OCI-LY1 (cell line): ENCODE data around the gene FAIM.

Source experiments
- H2AFZ ChIP-seq: fragments of 200-600 bp; sonication (generic), shearing (Covaris generic); 2 replicates; pipeline ENCODE4 v1.6.0; 2014; ENCODE audit warnings: antibody characterized with exemption, mild to moderate bottlenecking, low read length
- H3F3A ChIP-seq: fragments of 200-600 bp; sonication (generic), shearing (Covaris generic); 2 replicates; pipeline ENCODE4 v1.6.0; 2014; ENCODE audit warnings: mild to moderate bottlenecking, antibody characterized with exemption, low read length, moderate library complexity; ENCODE audit not compliant: insufficient read depth
- H3K27ac ChIP-seq: fragments of 200-600 bp; sonication (generic); 2 replicates; pipeline ENCODE4 v1.5.1; 2014; ENCODE audit warnings: low read length, mixed run types, mild to moderate bottlenecking, low read depth; ENCODE audit not compliant: poor library complexity, severe bottlenecking
- H3K27me3 ChIP-seq: fragments of 200-600 bp; sonication (generic); 2 replicates; pipeline ENCODE4 v1.6.0; 2014; ENCODE audit warnings: antibody characterized with exemption, mild to moderate bottlenecking, low read length, moderate library complexity; ENCODE audit not compliant: insufficient read depth
- H3K36me3 ChIP-seq: fragments of 200-600 bp; sonication (generic); 2 replicates; pipeline ENCODE4 v1.6.1; 2014; ENCODE audit warnings: mild to moderate bottlenecking, antibody characterized with exemption, low read length, moderate library complexity, mixed read lengths; ENCODE audit not compliant: insufficient read depth
- H3K4me1 ChIP-seq: fragments of 200-600 bp; sonication (generic); 2 replicates; pipeline ENCODE4 v1.5.1; 2014; ENCODE audit warnings: mild to moderate bottlenecking, low read length, moderate library complexity; ENCODE audit not compliant: insufficient read depth, severe bottlenecking
- H3K4me2 ChIP-seq: fragments of 200-600 bp; sonication (generic), shearing (Covaris generic); 2 replicates; pipeline ENCODE4 v1.6.1; 2014; ENCODE audit warnings: low read length
- H3K4me3 ChIP-seq: fragments of 200-600 bp; sonication (generic); 2 replicates; pipeline ENCODE4 v1.5.1; 2014; ENCODE audit warnings: low read length, low read depth, mild to moderate bottlenecking, mixed read lengths; ENCODE audit not compliant: poor library complexity, severe bottlenecking
- H3K79me2 ChIP-seq: fragments of 200-600 bp; shearing (Covaris generic); 2 replicates; pipeline ENCODE4 v1.6.1; 2016; ENCODE audit warnings: mixed run types, low read length, mixed read lengths; ENCODE audit not compliant: insufficient read depth
- H3K9ac ChIP-seq: fragments of 200-600 bp; sonication (generic), shearing (Covaris generic); 2 replicates; pipeline ENCODE4 v1.6.1; 2014; ENCODE audit warnings: mild to moderate bottlenecking, low read length, mixed read lengths
- H3K9me2 ChIP-seq: fragments of 200-600 bp; sonication (generic), shearing (Covaris generic); 2 replicates; pipeline ENCODE4 v1.6.1; 2014; ENCODE audit warnings: low read depth, mild to moderate bottlenecking, low read length, mixed read lengths
- H3K9me3 ChIP-seq: fragments of 200-600 bp; shearing (Covaris generic); 2 replicates; pipeline ENCODE4 v1.6.1; 2014; ENCODE audit warnings: low read length, mixed read lengths
- H4K20me1 ChIP-seq: fragments of 200-600 bp; sonication (generic), shearing (Covaris generic); 2 replicates; pipeline ENCODE4 v1.6.0; 2016; ENCODE audit warnings: mild to moderate bottlenecking, low read length; ENCODE audit not compliant: insufficient read depth
- EZH2 ChIP-seq: fragments of 200-600 bp; sonication (generic), shearing (Covaris generic); IDR thresholded peaks from 2 replicates; pipeline ENCODE4 v1.8.0; 2017; ENCODE audit warnings: borderline replicate concordance, mixed run types, mild to moderate bottlenecking, antibody characterized with exemption, low read length, moderate library complexity, mixed read lengths
- TF ChIP-seq, protein P1 (sequence below): fragments of 200-600 bp; sonication (generic), shearing (Covaris generic); IDR thresholded peaks from 2 replicates; pipeline ENCODE4 v1.5.1; 2017; ENCODE audit warnings: mild to moderate bottlenecking, antibody characterized with exemption, low read length, moderate library complexity, mixed read lengths

The FAIM gene

DNA sequence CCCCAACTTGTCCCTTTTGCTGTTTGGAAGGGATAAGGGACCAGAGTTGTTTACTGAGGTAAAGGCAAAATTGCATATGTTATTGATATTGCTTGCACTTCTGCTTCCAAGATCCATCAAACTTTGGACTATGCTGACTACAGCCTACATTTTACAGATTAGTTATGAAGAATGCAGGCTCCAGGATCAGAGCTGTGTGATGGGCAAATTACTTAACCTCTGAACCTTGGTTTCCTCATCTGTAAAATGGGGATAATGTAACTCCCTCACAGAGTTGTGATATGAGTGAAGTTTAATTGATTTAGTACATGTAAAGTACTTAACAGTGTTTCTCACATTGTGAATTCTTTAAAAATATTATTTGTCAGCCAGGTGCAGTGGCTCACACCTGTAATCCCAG lies 15.9 kb downstream of the FAIM start:
- TF ChIP-seq EZH2 = no peak
- TF ChIP-seq, protein P1, sequence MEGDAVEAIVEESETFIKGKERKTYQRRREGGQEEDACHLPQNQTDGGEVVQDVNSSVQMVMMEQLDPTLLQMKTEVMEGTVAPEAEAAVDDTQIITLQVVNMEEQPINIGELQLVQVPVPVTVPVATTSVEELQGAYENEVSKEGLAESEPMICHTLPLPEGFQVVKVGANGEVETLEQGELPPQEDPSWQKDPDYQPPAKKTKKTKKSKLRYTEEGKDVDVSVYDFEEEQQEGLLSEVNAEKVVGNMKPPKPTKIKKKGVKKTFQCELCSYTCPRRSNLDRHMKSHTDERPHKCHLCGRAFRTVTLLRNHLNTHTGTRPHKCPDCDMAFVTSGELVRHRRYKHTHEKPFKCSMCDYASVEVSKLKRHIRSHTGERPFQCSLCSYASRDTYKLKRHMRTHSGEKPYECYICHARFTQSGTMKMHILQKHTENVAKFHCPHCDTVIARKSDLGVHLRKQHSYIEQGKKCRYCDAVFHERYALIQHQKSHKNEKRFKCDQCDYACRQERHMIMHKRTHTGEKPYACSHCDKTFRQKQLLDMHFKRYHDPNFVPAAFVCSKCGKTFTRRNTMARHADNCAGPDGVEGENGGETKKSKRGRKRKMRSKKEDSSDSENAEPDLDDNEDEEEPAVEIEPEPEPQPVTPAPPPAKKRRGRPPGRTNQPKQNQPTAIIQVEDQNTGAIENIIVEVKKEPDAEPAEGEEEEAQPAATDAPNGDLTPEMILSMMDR = no peak

DNA sequence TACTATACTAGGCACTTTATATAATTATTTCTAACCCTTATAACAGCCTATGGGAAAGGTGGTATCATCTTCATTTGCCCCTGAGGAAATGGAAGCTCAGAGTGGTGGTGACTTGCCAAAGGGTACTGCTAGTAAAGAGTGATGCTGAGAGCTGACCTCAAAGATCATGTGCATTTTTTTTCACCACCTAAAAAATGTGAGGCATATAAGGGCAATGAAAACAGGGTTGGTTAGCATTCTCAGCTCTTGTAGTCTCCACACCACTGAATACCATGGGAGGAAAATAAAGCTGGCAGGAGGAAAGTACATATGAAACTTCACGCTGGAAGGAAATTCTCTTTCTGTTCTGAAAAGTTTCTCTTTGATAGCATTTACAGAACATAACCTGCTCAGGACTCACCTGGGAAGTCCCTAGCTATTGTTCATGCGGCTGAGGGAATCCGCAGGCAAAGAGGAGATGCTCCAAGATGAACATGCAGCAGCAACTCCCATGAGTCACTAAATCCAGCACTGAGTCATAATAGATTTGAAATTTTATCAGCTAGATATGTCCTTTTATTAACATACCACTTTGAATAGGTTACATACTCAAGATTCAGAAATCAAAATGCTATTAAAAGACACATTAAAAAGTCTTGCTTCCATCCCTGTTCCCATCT lies 17.3 kb downstream of the FAIM start:
- Histone ChIP-seq H3K27ac (no peak overlapping the region), H3K36me3 (peaks cover 9% of the 10 kb centered on the region; the same call in 1 of the 2 replicates), H3K9ac (no peak overlapping the region), H3K79me2 (no peaks in the 10 kb centered on the region), H3K4me2 (no peak overlapping the region), H3F3A (no peaks in the 10 kb centered on the region), H3K27me3 (no peaks in the 10 kb centered on the region), H3K9me3 (no peaks in the 10 kb centered on the region), H3K4me3 (no peak overlapping the region), H2AFZ (no peak overlapping the region), H3K4me1 (no peaks in the 10 kb centered on the region), H3K9me2 (no peaks in the 10 kb centered on the region), H4K20me1 (no peaks in the 10 kb centered on the region)
- TF ChIP-seq EZH2 = no peak
- TF ChIP-seq, protein P1 = no peak

More for the DNA sequence above, 15.9 kb downstream of the FAIM start:
- H2AFZ ChIP-seq = no peak overlapping the region
- peaks cover 1% of the 10 kb centered on the region; the same call in 1 of the 2 replicates for H3K79me2 ChIP-seq
- no peaks in the 10 kb centered on the region for H3K27me3 ChIP-seq
- H3K9me2 ChIP-seq = no peaks in the 10 kb centered on the region
- H3K36me3 ChIP-seq = peaks cover 9% of the 10 kb centered on the region; the same call in 1 of the 2 replicates
- no peaks in the 10 kb centered on the region for H3F3A ChIP-seq
- no peak overlapping the region for H3K9ac ChIP-seq
- no peak overlapping the region for H3K4me2 ChIP-seq
- H4K20me1 ChIP-seq = no peaks in the 10 kb centered on the region
- no peak overlapping the region for H3K4me3 ChIP-seq
- H3K4me1 ChIP-seq = peaks cover 4% of the 10 kb centered on the region
- no peaks in the 10 kb centered on the region for H3K9me3 ChIP-seq
- H3K27ac ChIP-seq = no peak overlapping the region

DNA sequence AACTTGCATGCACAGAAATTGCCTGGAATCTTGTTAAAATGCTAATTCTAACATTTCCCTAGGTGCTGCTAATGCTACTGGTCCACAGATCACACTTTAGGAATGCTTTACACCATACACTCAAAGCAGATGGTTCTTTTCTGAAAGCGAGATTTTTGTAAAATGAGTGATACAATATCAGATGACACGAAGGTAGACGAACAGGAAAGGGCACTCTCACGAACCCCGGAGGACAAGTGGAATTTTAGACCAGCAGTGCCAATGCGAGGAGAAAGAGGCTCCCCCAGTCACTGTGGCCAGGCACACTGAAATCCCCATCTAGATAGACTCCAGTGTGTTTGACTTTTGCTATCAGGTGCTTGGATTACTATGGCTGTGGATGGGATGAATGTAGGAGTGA lies 21.0 kb downstream of the FAIM start:
- peaks cover 30% of the 10 kb centered on the region; the same call in 1 of the 2 replicates for H3K36me3 ChIP-seq
- TF ChIP-seq, protein P1 = no peak
- no peak for TF ChIP-seq EZH2
- no peak overlapping the region for H3K9ac ChIP-seq
- H3K9me2 ChIP-seq = no peaks in the 10 kb centered on the region
- H3K4me1 ChIP-seq = no peaks in the 10 kb centered on the region
- H3K79me2 ChIP-seq = no peaks in the 10 kb centered on the region
- no peak overlapping the region for H3K4me3 ChIP-seq
- no peak overlapping the region for H2AFZ ChIP-seq
- no peaks in the 10 kb centered on the region for H3K9me3 ChIP-seq
- no peaks in the 10 kb centered on the region for H3K27me3 ChIP-seq
- no peak overlapping the region for H3K27ac ChIP-seq
- H3K4me2 ChIP-seq = no peak overlapping the region
- no peaks in the 10 kb centered on the region for H3F3A ChIP-seq
- no peaks in the 10 kb centered on the region for H4K20me1 ChIP-seq
